Hepatic stellate cell (primary cell): ENCODE data around the gene KCNK15.

ENCODE experiments used
- DNase-seq: peaks from one replicate; pipeline ENCODE4 v3.0.0; 2011; ENCODE audit warnings: low spot score

Gene KCNK15

DNA sequence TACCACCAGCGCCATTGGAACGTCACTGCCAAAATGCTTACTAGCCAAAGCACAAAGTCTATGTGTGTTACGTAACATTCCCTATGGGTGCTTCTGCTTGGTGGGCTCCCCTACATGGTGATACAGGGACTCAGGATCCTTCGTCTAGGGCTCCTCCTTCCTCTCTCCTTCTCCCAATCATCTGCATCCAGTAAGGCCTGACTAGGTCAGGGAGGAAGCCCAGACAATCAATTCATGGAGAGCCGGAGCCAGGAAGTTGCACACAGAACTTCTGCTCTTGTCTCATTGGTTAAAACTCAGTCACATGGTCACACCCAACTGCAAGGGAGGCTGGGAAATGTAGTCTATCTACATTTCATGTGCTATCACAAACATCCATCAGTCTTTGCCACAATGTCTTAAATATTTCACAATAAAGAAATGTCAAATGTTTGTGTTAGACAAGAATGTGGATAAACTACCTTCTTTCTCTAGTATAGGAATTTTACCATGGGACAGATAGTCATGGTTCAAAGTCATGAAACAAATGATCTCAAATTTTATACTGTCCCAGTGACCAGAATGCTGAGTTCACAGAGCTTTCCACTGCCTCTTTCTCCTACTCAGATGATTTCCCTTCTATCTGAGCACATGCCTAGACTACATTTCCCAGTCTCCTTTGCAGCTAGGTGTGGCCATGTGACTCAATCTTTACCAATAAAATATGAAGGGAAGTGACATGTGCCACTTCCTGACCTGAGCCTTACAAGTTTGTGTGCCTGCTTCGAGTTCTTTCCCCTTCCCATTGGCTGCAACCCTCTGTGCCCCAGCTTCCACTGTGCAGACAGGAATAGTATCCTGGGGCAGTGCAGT lies 9.3 kb upstream of the KCNK15 start:
- peak; percentile 62 for DNase-seq

DNA sequence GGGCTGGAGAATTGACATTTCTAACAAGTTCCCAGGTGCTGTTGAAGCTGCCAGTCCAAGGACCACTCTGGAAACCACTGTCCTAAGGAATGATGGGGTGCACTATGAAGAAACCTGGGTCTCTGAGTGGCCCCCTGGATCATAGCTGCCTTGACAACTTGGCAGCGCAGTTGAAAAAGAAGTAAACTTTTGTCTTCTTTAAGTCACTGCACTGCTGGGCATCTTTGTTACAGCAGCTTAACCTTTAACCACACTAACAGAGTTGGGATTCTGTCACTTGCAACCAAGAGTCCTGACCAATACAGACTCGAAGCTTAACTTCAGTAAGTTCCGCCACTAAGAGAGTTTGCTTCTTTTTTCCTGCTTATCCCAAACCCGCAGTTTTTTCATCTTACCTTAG lies 8.5 kb upstream of the KCNK15 start:
- no peak for DNase-seq

DNA sequence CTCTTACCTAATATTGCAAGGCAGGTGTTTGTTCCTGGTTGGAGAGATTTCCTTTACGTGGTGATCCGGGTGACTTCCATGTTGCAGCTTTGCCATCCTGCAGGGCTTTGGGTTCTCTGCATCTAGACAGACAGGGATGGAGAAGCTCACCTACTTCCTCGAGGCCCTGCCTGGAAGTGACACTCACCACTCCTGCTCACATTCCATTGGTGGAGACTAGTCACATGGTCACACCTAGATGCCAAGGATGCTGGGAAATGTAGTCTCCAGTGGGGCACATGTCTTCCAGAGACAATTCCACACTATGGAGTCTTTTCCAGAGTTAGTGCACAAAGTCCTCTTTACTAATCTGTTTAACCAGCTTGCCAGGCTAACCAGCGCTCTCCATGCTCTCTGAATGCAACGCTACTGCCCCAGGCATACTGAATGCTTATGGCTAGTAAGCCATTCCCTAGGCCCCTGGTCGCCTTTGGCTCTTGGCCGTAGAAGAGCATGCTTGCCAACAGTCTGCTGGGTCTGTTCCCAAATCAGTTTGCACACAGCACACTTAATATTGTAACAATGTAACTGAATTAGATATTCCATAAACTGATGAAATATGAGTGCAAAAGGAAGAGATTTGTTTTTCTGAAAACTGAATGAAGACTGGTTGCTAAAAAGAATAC lies 6.7 kb upstream of the KCNK15 start:
- peak; percentile 82 for DNase-seq

DNA sequence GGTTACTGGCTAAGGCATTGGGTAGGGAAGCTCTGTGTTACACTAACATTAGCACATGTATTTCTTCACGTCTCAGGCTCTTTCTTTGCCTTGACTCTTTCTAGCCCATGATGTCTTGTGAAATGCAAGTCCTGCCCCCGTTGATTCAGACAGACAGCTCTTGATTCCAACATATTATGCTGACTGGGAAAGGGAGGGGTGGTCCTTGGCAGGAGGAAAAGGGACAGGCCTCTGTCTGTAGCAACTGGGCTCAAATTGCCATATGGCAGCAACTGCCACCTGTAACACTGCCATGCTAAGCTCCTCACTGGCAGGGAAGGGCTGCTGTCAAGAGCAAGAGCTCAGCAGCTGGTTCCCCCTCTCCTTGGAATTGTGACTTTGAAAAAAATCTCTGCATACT lies 5.7 kb upstream of the KCNK15 start:
- no peak for DNase-seq

DNA sequence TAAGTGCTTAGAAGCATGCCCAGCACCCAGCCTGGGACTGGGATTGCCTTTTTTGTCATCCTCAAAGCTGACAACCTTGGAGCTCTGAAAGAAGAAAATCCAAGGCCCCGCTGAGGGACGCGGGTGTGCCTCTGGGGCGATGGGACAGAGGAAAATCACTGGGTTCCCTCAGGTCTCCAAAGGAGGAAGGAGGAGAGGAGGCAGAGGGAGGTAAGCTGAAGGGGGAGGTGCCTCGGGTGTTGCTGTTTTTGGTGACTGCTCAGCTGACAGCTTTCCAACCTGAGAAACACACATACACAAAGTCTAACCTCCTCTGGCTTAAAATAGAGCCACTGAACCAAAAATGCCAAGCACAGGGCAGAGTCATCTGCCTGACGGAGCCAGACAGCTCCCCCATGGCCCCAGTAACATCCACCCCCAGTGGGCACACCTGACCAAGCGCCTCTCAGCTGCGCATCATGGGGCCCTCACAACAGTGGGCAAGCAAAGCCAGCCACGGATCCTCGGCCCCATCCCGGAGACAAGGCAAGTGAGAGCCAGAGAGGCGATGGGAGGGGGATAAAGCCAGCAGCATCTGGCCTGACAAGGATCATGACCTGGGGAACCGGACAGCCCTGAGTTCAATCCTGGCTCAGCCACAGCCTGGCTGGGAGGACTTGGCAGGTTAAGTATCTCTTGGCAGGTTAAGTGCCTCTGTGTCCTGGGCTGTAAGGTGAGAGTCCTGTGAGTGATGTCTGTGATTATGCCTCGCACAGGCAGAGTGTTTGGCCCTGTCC lies 3.2 kb upstream of the KCNK15 start:
- no peak for DNase-seq

DNA sequence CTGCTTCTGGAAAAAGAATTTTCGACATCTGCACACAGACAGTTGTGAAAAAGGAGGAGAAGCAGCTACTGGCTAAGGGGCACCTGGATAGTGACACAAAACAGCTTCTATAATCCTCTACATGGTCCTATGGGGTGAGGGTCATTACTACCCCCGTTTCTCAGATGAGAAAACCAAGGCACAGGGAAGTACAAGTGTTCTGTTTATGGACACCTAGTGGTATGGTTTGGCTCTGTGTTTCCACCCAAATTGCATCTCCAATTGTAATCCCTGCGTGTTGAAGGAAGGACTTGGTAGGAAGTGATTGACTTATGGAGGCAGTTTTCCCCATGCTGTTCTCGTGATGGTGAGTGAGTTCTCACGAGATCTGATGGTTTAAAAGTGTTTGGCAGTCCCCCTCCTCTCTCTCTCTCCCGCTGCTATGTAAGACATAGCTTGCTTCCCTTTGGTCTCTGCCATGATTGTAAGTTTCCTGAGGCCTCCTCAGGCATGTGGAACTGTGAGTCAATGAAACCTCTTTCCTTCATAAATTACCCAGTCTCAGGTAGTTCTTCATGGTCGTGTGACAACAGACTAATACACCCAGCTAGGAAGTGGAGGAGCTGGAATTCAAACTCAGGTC lies 2.5 kb upstream of the KCNK15 start:
- no peak for DNase-seq

DNA sequence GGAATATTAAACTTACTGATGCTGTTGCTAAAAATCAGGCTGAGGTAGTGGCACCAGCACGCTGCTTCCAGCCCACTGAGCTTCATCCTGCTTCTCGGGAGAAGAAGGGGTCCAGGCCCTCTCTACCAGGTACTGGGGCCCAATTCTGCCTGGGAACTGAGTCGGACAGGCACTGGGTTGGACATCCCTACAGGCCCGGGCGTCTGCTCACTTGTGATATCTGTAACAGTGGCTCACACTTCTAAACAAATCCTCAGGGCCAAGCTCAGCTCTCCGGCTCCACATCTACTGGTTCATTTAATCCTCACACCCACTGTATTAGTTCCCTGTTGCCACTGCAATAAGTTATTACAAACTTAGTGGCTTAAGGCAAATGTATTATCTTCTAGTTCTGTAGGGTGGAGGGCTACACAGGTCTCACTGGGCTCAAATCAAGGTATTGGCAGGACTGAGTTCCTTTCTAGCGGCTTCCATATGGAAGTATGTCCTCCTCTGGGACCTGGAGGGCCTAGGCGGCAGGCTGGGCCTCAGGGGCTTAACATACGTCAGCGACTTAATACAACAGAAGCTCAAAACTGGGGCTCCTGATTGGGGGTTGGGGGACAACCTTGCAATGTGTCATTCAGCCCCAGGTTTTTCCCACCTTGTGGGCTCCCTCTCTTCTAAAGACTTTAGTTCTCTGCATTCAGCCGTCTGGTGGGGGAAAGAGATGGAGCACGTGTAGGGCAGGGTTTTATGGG lies 1.6 kb upstream of the KCNK15 start:
- DNase-seq = no peak

DNA sequence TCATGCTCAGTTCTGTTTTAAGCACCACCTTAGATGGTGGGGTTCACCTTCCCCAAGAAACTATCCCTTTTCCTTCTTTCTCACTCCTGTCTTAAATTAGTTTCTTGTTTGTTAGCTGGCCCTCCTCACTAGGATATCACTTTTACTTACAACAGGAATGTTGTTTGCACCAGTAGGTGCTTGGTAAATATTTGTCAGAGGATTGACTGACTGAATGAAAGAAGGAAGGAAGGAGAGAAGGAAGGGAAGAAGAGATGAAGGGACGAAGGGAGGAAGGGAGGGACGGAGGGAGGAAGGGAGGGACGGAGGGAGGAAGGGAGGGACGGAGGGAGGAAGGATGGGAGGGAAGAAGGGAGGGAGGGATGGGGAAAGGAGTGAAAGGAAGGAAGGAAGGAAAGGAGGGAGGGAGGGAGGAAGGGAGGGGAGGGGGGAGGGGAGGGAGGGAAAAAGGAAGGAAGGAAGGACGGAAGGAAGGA lies 505 bp upstream of the KCNK15 start:
- DNase-seq = no peak

DNA sequence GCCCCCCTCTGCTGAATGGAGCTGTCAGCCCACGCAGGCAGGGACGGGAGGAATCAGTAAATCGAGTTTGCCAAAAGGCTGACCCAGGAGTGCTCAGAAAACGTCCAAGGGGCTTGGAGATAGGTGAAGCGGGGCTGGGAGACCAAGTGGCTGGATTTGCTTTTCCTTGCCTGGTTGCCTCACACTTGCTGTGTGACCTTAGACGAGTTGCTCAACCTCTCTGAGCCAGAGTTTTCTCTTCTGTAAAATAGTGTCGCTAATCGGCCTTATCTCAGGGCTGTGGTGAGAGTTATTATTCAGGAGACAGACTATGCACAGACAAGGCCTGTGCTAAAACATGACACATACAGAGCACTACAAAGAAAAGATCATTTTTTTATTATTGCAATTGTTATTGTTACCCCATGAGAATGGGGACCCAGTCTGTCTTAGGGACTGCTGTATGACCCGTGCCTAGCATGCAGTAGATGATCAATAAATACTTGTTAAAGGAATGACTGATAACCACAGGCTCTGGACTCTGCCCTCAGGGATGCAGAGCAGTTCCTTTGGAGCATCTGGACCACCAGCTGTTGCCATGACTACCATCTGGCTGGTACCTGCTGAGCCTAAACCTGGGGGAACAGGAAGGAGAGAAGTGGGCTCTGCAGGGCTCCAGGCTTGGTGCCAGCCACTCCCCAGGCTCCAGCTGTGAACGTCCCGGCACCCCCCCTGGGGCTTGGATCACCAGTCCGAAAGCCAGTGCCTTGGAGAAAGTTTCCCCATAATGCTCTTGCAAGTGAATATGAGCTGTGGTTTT lies 901 bp downstream of the KCNK15 start:
- DNase-seq = no peak

DNA sequence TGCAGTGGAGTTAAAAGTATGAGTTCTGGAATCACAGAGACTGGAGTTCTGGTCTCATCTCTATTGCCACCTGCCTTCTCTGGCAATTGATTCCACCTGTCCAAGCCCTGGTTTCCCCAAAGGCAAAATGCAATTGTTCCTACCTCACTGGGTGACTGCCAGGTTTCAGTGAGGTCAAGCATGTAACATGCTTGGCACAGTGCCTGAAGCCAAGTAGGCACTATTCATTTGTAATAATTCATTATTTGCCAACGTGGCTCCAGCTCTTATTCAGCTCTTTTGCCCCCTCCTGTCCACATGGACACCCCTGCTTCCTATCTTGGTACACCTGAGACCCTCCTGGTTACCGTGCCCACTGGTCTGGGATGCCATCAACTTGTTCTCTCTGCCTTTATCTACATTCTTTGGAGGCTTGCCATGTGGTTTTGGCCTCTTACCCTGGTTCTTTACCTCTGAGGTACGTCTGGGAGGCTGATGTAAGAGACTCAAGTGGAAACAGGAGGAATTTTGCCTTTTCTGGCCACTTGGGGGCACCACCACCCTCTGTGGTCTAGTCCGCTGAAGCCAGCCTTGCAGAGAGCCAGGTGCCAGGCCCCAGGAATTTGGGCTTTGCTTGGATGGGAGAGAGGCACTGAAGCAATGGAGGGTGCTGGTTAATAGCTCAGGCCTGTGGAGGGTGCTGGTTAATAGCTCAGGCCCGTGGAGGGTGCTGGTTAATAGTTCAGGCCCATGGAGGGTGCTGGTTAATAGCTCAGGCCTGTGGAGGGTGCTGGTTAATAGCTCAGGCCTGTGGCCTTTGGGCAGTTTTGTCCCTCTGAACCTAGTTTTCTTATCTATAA lies 1.7 kb downstream of the KCNK15 start:
- DNase-seq = peak; percentile 76

DNA sequence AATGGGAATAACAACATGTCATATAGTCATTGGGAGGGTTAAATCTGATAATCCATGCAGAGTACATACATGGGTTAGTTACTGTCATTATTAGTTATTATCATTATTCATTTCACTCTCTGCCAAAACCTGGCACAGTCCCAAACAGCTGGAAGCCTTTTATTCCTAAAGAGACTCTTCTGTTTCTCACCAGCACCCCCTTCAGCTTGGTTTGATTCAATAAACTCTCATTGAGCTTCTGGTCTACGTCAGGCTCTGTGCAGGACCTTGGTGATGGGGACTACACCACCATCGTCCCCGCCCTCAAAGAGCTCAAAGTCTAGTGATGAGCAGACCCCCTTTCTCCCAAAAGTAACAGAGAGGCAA lies 2.3 kb downstream of the KCNK15 start:
- DNase-seq = no peak

DNA sequence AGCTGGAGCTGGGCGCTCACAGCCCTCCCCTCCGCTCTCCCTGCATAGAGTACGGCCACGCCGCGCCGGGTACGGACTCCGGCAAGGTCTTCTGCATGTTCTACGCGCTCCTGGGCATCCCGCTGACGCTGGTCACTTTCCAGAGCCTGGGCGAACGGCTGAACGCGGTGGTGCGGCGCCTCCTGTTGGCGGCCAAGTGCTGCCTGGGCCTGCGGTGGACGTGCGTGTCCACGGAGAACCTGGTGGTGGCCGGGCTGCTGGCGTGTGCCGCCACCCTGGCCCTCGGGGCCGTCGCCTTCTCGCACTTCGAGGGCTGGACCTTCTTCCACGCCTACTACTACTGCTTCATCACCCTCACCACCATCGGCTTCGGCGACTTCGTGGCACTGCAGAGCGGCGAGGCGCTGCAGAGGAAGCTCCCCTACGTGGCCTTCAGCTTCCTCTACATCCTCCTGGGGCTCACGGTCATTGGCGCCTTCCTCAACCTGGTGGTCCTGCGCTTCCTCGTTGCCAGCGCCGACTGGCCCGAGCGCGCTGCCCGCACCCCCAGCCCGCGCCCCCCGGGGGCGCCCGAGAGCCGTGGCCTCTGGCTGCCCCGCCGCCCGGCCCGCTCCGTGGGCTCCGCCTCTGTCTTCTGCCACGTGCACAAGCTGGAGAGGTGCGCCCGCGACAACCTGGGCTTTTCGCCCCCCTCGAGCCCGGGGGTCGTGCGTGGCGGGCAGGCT lies 4.6 kb downstream of the KCNK15 start:
- no peak for DNase-seq

DNA sequence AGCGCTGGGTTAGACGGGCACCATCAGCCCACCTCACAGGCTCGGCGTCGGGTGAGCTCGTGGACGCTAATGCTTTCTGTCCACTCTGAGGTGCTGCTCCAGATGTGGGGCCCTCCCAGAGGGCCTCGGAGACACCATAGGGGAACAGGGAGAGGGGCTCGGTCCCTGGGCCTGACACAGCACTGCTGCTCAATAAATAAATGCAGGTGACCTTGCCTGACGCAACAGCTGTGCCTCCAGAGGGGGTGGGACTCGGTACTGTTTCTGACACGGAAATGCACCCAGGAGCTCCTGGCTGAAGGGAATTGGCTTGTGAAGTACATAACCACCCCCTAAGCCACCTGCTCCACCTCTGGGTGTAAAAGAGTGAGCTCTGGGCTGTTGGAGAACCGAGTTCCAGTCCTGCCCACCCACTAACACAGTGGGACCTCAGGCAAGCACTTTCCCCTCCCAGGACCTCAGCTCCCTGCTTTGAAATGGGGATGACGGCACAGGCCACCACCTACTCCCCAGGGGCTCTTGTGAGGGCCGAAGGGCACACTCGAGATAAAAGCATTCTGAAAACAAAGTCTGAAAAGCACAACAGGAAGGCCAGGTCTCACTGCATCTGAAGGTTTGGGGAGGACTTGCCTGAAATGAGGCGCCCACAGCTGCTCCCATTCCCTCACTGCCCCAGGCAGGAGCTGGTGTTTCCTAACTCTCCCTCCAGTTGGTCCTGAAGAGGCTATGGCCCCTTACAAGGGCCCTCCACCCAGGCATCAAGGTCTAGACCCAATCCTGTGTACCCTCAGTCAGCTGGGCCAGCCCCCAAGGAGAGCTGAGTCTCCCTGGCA lies 6.7 kb downstream of the KCNK15 start:
- DNase-seq = no peak

DNA sequence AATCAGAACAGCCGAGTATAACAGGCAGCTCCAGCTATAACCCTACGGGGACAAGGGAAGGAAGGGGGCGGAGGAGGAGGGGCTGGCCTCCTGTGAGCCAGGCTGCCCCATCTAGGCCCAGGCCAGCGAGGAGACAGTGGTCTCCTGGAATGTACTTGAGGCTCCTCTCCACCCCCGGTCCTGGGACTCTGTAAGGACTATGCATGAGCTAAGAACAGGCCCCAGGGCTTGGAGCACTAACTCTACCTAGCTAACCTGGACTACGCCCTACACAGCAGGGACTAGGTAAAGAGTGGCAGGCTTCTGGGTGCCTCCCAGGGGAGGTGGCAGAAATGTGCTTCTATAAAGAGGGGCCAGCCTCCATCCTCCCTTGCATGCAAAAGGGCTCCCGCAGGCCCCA lies 8.9 kb downstream of the KCNK15 start:
- DNase-seq = no peak

DNA sequence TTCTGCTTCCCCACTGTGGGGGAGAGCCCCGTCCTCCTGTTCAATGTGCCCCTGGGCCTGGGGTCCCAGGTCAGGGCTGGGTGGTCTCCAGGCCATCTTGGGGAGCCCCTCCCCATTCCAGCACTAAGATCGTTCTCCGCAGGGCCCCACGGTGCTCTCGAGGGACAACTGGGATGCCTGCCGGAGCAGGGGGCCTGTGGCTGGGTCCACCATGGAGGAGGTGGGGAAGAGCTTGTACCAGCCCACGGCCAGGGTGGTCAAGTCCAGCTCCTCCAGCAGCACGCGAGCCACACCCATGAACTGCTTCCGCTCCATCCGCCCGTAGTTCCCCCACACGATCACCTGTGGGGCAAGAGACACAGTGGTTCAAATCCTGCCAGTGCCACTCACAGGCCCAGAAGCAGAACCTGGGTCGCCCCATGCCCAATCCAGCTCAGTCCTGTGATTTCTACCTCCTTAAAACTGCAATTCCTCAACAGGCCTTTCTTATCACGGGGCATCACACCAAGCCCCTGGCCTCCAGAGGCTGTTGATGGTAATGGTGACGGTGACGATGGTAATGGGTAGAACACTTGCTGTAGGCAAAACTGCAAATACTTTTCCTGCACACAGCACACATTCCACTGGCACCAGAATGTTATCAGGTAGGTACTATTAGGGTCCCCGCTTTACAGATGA lies 10.5 kb downstream of the KCNK15 start:
- DNase-seq = no peak

DNA sequence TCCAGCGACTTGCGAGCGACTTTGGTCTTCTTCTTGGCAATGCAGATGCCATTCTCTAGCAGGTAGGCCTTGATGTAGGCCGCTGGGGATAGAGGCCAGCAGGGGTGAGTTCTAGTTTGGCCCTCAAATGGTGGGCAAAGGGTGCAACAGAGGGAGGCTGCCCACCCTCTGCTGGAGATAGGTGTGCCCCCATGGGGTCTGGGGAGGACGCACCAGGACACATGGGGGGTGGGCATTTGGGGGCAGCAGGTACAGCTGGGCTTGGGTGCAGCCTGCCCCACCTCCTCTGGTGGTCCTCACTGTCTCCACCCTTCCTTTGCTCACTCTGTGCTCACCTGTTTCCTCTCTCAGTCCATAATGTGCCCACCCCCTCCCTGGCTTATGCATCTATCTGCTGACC lies 11.3 kb downstream of the KCNK15 start:
- DNase-seq = no peak

DNA sequence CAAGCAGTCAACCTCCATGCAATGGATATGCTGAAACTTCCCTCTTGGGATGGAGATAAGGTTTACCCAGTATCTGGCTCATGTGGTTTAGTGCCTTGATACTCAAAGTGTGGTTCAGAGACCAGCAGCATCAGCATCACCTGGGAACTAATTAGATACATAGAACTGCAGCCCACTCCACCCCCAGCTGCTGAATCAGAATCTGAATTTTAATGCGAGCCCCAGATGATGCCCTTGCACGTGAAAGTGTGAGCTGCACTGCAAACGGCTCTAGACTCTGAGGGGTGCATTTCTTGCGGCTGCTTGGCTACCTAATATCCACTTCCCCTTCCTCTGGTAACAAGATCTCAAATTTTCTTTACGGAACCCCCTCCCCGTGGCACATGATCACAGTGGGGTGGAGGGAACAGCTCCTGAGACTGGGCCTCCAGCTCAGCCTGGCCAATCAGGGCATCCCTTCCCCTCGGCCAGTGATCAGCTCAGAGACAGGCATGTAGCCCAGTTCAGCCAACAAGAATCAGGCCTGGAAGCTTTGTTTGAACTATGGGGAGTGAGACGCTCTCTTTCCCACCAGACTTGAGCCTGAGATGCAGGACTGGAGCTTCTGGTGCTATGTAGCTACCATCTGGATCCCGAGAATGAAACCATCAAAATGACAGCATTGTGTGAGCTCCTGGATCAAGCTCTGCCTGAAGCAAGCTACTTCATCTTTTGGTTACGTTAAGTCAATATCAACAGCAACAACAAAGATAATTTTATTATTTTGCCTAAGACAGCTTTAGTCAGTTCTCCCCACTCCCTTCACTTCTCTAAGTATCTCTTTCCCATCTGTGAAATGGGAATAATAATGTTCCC lies 12.8 kb downstream of the KCNK15 start:
- DNase-seq = no peak
